HG03060 (cell line): ENCODE data around the gene FABP1.

Source experiments
- ATAC-seq: cut with Tn5 transposase; IDR thresholded peaks from one replicate; pipeline ENCODE4 v1.9.1; 2021; ENCODE audit warnings: low read depth, moderate number of reproducible peaks; ENCODE audit not compliant: unreplicated experiment

Gene FABP1

GRCh38 chr2:88116669-88117432, 11.0 kb downstream of the FABP1 start:
- ATAC-seq = no peak

DNA sequence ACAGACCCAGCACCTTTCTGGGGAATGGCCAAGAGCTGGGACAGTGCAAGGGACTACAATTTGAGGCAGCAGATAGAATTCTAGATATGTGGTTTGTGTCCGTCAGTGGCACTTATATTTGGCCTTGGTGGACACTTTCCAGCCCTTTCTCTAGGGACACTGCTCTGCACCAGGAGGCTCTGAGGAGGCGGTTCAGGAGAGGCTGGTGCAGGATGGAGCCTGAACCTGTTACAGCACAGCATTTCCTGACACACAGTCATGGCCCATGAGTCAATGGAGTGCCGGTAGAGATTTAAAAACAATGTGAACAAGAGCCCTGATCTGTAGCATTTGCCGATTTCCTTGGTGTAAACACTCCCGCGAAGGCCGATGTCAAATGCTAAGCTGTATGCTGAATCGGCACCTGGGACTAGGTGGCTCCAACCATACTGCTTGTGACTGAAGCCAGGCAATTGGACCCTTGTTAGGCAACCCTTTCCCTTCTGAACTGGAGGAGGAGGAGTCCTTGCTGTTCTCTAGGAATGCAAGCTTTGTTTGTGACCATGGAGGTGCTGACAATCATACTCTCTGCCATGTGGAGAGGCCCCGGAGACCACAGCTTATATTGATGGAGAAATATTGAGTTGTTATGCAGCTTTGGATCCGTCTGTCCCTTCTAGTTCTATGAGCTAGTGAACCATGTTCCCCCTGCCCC, 11.9 kb downstream of the FABP1 start:
- ATAC-seq = no peak

GRCh38 chr2:88114889-88115288, 13.0 kb downstream of the FABP1 start:
- no peak for ATAC-seq

- no peak for ATAC-seq
These were observed 14.8 kb downstream of the FABP1 start for GRCh38 chr2:88113069-88113468.

DNA sequence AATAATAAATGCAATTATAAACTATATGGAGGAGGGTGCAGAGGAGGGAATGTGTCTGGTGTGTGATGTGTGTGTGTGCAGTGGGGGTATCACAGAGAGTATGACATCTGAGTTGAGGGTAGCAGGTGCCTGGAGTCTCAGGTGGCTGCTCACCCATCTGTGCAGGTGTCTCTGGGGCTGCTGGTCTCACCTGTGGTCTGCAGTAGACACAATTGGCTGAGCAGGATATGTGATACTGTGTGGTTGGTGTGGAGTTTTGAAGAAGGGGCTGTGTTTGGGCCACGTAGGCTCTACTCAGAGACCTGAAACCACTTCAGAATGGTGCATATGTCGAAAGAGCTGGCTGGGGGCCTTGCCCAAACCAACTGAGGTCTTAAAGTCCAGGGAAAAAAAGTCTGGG, 17.0 kb downstream of the FABP1 start:
- no peak for ATAC-seq

DNA sequence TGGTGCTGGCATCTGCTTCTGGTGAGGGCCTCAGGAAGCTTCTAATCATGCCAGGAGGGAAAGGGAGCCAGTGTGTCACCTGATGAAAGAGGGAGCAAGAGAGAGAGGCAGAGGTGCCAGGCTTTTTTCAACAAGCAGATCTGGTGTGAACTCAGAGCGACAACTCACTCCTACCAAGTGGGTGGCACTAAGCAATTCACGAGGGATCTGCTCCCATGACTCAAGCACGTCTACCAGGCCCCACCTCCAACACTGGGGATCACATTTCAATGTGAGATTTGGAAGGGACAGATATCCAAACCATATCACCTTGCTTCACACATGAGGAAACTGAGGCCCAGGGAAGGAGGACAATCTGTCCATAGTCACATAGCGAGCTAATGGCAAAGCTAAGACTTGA, 19.1 kb downstream of the FABP1 start:
- no peak for ATAC-seq

DNA sequence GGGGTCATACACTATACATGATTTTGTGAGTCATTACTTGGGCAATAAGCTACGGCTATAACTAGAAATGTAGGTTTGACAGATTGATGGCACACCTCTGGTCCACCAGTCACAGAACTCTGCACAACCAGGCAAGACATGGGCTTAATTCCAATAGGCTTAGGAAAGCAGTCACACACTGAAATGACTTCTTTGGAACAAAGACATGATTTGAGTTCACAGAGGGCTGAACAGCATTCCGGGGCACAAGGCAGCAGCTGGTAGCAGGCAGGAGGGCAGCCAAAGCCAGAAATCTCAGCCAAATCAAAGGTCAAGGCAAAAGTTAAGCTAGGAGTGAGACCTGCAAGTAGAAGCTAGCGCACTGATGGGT, 27.4 kb downstream of the FABP1 start:
- ATAC-seq = no peak

DNA sequence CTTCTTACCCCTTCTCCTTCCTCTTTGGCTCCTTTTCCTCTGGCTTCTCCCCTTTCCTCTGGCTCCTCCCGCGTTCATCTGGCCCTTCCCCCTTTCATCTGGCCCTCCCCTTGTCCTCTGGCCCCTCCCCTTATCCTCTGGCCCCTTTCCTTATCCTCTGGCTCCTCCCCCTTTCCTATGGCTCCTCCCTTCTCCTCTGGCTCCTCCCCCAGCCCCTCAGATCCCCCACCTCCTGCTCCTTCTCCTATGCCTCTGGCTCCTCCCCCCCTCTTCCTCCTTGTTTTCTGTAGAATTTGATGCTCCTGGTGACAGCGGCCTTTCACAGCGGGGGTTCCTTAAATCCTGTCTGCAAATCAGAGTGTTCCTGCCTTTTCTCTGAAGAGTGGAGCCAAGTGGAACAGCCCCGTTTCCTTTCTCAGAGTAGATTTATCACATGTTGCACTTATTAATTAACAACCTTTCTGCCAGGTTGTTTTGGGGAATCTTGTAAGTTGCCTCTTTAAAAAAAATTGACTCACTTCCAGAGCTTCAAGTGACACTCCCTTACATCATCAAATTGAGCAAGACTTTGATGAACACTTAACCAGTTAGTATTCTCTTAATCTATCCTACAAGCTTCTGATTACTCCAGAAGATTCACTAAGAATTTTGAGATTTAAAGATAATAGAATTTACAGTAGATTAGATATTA, 27.9 kb downstream of the FABP1 start:
- ATAC-seq = no peak

- ATAC-seq = no peak
These were observed 29.3 kb downstream of the FABP1 start for GRCh38 chr2:88098558-88098900.

DNA sequence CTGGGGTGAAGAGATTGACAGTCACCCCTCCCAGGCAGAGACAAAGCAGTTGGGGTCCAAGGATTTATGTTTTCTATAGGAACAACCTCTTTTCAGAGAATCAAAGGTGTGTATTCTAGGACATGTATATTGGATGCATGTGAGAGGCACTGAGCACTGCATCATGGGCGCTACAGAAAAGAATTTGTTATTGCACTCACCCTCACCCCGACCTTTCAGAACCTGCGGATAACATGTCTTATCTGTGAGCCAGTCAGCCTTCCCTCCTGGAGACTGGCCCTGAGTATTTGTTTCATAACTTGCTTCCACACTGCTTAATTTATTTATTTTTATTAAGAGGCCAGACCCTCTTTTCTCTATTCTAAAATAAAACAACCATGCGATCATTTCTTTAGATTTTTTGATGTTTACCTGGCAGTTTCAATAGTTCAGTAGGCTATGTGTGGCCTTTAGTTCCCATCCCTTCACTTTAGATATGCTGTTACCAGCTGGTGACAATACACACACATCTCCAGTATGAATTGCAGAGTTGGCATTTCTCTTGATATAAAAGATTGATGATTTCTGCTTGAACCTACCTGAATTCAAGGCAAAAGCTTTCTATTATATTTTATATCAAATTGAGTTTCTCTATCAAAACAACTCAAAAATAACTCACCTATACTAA, 29.8 kb downstream of the FABP1 start:
- no peak for ATAC-seq

GRCh38 chr2:88097192-88097591, 30.7 kb downstream of the FABP1 start:
- ATAC-seq = no peak

GRCh38 chr2:88096708-88097107, 31.2 kb downstream of the FABP1 start:
- ATAC-seq = no peak

DNA sequence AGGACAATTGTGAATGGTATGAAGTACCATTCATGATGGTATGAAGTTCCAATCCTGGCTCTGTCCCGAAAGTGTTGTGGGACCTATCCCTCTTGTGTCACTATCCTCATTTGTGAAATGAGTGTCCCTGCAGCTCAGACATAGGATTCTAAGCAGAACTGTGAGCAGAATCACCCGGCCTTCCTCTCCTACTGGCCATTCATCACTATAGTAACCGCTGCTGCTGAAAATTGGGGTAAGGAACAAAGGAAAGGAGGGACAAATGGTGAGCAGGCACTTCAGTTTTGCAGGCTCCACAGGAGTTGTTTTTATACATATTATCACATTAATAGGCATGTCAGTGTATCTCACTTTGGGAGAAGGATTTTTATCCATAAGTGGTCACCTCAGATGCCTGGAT, 32.8 kb downstream of the FABP1 start:
- no peak for ATAC-seq

- no peak for ATAC-seq
These were observed 35.1 kb downstream of the FABP1 start for GRCh38 chr2:88092773-88093172.

DNA sequence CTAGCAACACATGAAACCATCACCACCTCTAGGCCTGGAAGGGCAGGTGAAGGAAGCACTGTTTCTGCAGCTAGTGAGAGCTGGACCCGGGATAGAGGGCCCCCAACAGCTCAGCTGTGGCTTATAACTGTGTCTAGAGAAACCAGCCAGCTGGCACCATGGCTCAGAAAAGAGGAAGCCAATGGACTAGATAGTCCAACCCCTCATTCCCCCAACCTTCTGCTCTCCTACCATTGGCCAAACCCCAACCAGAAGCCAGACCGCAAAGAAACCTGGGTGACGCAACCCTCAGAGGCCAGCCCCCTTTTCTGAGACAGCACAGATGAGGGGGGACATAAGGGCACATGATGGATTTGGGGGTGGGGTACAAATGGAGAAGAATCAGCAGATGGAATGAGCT, 35.9 kb downstream of the FABP1 start:
- no peak for ATAC-seq

GRCh38 chr2:88090446-88091283, 37.2 kb downstream of the FABP1 start:
- ATAC-seq = no peak

- ATAC-seq = no peak
These were observed 38.9 kb downstream of the FABP1 start for GRCh38 chr2:88088999-88089398.

DNA sequence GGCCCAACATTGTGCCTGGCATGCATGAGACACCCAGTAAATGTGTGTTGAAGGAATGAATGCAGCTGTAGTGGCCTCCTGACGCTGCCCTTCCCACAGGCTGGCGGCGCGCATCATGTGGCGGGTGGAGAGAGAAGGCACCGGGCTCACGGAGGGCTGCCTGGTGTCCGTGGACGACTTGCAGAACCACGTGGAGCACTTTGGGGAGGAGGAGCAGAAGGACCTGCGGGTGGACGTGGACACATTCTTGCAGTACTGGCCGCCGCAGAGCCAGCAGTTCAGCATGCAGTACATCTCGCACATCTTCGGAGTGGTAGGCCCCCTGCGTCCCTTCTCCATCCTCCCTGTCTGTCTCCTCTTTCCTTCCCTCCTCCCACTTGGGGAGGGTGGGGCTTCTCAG, 40.1 kb downstream of the FABP1 start:
- ATAC-seq = no peak

GRCh38 chr2:88087073-88087472, 40.8 kb downstream of the FABP1 start:
- no peak for ATAC-seq

DNA sequence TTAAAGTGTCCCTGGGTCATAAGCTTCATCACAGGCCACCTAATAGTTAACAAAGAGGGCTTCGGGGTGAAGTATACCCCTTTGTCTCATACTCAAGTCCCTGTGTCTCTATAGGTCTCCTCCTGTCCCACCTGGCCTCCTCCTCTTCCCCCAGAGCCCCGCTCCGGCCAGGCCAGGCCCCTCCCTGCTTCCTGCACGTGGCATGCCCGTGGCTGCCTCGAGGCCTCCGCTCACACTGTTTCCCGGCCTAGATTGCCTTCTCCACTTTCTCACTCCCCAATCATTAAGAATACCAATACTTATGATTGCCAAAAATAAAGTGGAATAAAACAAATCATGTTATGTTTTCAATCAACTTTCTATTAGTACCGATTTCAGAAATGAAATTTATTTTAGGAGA, 41.5 kb downstream of the FABP1 start:
- ATAC-seq = no peak
